ENCODE results near the gene ZBTB39. TPM values are rescaled to one million over a fixed set of nuclear protein-coding genes. Genes with fewer than 3 reads are reported as not detected.

Gene ZBTB39
- total and polyA plus RNA-seq, 2 of the 13 experiments (the other 11 are each of a cell fraction or from before 2014, with no cell fraction given), result 6.5 to 6.9 TPM

DNA sequence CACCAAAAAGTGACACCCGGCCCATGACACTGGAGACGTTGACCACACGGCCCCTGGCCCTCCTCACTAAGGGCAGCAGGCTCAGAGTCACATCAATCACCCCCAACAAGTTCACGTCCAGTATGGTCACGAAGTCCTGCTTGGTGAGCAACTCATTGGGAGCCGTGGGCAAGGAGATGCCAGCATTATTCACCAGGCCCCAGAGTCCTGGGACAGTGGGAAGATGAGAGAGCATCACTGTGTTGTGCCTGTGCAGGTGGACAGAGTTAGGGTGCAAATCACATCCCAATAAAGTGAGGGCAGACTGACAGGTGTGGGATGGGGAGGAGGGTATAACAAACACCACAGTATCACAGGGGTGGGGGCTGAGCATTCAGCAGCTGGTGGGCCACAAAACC lies 51.4 kb downstream of the ZBTB39 start:
- Histone ChIP-seq H2AFZ (ENCODE audit: low read length) (no peak overlapping the region), H3K36me3 (replicated peaks in 1 of 2; ENCODE audit: control insufficient read depth in 1 of 2, insufficient read depth in 2 of 2, low read length in 2 of 2) (no peaks in the 10 kb centered on the region), H3K27ac (ENCODE audit: extremely low read length, insufficient read depth, low read length) (no peak overlapping the region), H4K20me1 (ENCODE audit: insufficient read depth, low read length) (no peaks in the 10 kb centered on the region), H3K79me2 (ENCODE audit: insufficient read depth, low read length) (no peaks in the 10 kb centered on the region), H3K9ac (ENCODE audit: insufficient read depth, low read depth, low read length) (no peak overlapping the region), H3K9me3 (ENCODE audit: low read length) (peaks cover 9% of the 10 kb centered on the region; the same call in 1 of the 2 replicates), H3K4me3 (replicated peaks in 1 of 3; ENCODE audit: insufficient read depth in 1 of 3, low read depth in 2 of 3, low read length in 3 of 3) (no peak overlapping the region), H3K4me1 (ENCODE audit: insufficient read depth, low read length) (peaks cover 49% of the 10 kb centered on the region), H3K27me3 (ENCODE audit: control insufficient read depth in 1 of 2, insufficient read depth in 2 of 2, low read length in 2 of 2) (no peaks in the 10 kb centered on the region), H3K4me2 (ENCODE audit: low read depth, low read length) (no peak overlapping the region)
- FAIRE-seq (no peak), ATAC-seq (no peak), DNase-seq (ENCODE audit: low spot score) (no peak)
- ChIA-PET POLR2A (no interaction called here), CTCF (ENCODE audit: low intra/inter-chr PET ratio, low total read pairs) (interaction anchor here (1.0 kb wide), 1 partner anchor 13 kb away, joined by 3 read pairs; no protein-coding TSS in a partner anchor)
- in situ Hi-C loops (cut with HindIII; ENCODE audit: extremely low pct_ligation_motif_present, low pct_unique_long_range_greater_than_20kb), result no loop called here
- intact Hi-C loops (cut with micrococcal nuclease; ENCODE audit: unreplicated experiment), result no loop called here
- TF ChIP-seq, protein P1, sequence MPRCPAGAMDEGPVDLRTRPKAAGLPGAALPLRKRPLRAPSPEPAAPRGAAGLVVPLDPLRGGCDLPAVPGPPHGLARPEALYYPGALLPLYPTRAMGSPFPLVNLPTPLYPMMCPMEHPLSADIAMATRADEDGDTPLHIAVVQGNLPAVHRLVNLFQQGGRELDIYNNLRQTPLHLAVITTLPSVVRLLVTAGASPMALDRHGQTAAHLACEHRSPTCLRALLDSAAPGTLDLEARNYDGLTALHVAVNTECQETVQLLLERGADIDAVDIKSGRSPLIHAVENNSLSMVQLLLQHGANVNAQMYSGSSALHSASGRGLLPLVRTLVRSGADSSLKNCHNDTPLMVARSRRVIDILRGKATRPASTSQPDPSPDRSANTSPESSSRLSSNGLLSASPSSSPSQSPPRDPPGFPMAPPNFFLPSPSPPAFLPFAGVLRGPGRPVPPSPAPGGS (CRISPR knock-in tag; IDR thresholded peaks at IDR 0.05), result no peak
- TF ChIP-seq ZMAT3 (CRISPR knock-in tag; conservative IDR thresholded peaks at IDR 0.05) (no peak), ZC3H4 (CRISPR knock-in tag; IDR thresholded peaks at IDR 0.05; ENCODE audit: borderline replicate concordance) (no peak), HNRNPK (IDR thresholded peaks at IDR 0.05; ENCODE audit: low read depth, low read length, poor library complexity, severe bottlenecking) (no peak), TBX2 (CRISPR knock-in tag; IDR thresholded peaks at IDR 0.05; ENCODE audit: borderline replicate concordance) (no peak), ZNF138 (CRISPR knock-in tag; IDR thresholded peaks at IDR 0.05; ENCODE audit: low read depth) (no peak), ZBTB20 (CRISPR knock-in tag; IDR thresholded peaks at IDR 0.05; ENCODE audit: borderline replicate concordance, low read depth) (no peak)
- TF ChIP-seq, protein P2, sequence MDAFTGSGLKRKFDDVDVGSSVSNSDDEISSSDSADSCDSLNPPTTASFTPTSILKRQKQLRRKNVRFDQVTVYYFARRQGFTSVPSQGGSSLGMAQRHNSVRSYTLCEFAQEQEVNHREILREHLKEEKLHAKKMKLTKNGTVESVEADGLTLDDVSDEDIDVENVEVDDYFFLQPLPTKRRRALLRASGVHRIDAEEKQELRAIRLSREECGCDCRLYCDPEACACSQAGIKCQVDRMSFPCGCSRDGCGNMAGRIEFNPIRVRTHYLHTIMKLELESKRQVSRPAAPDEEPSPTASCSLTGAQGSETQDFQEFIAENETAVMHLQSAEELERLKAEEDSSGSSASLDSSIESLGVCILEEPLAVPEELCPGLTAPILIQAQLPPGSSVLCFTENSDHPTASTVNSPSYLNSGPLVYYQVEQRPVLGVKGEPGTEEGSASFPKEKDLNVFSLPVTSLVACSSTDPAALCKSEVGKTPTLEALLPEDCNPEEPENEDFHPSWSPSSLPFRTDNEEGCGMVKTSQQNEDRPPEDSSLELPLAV (CRISPR knock-in tag; conservative IDR thresholded peaks at IDR 0.05; ENCODE audit: low read depth), result no peak
- TF ChIP-seq, protein P3, sequence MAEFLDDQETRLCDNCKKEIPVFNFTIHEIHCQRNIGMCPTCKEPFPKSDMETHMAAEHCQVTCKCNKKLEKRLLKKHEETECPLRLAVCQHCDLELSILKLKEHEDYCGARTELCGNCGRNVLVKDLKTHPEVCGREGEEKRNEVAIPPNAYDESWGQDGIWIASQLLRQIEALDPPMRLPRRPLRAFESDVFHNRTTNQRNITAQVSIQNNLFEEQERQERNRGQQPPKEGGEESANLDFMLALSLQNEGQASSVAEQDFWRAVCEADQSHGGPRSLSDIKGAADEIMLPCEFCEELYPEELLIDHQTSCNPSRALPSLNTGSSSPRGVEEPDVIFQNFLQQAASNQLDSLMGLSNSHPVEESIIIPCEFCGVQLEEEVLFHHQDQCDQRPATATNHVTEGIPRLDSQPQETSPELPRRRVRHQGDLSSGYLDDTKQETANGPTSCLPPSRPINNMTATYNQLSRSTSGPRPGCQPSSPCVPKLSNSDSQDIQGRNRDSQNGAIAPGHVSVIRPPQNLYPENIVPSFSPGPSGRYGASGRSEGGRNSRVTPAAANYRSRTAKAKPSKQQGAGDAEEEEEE (CRISPR knock-in tag; IDR thresholded peaks at IDR 0.05; ENCODE audit: borderline replicate concordance), result no peak
- BruUV-seq (replicated peaks), result no TSS peak
- WGBS (ENCODE audit: low lambda C conversion rate), result 68% methylated on average over 3 of the region's 6 CpGs
